Measurements from ENCODE around the gene FLRT2.

Gene FLRT2

DNA sequence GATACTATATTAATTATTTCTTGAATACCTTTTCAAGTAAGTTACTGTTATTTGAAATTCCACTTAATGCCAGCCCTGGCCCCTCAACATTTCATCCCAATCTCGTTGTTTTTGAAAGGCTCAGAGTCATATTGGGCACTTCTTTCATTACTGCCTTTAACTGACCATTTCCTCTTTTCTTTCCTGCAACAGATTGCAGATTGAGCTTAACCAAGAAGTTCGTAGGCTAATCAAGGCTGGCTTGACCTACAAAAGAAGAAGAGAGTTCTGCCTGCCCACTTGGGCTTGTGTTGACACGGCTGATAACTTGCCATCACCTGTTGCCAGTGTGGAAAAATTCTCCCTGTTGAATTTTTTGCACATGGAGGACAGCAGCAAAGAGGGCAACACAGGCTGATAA, 91.0 kb downstream of the FLRT2 start:
- Histone ChIP-seq H3K4me3 (ENCODE audit: low read length) (no peak overlapping the region), H3K36me3 (ENCODE audit: insufficient read depth, low read length) (peaks cover 4% of the 10 kb centered on the region), H3K27me3 (ENCODE audit: control insufficient read depth, insufficient read depth, low read length) (no peaks in the 10 kb centered on the region), H3K9ac (ENCODE audit: low read depth, low read length) (no peak overlapping the region), H3K9me3 (replicated peaks; ENCODE audit: low read length) (no peaks in the 10 kb centered on the region), H3K4me2 (ENCODE audit: low read length) (no peak overlapping the region), H3K4me1 (ENCODE audit: control insufficient read depth, insufficient read depth, low read length) (no peaks in the 10 kb centered on the region)

DNA sequence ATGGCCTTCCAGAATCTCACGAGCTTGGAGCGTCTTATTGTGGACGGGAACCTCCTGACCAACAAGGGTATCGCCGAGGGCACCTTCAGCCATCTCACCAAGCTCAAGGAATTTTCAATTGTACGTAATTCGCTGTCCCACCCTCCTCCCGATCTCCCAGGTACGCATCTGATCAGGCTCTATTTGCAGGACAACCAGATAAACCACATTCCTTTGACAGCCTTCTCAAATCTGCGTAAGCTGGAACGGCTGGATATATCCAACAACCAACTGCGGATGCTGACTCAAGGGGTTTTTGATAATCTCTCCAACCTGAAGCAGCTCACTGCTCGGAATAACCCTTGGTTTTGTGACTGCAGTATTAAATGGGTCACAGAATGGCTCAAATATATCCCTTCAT, 92.2 kb downstream of the FLRT2 start:
- Histone ChIP-seq H3K27me3 (ENCODE audit: control insufficient read depth, insufficient read depth, low read length) (no peaks in the 10 kb centered on the region), H3K4me3 (ENCODE audit: low read length) (no peak overlapping the region), H3K9ac (ENCODE audit: low read depth, low read length) (no peak overlapping the region), H3K9me3 (replicated peaks; ENCODE audit: low read length) (no peaks in the 10 kb centered on the region), H3K4me2 (ENCODE audit: low read length) (no peak overlapping the region), H3K36me3 (ENCODE audit: insufficient read depth, low read length) (peaks cover 4% of the 10 kb centered on the region), H3K4me1 (ENCODE audit: control insufficient read depth, insufficient read depth, low read length) (no peaks in the 10 kb centered on the region)

DNA sequence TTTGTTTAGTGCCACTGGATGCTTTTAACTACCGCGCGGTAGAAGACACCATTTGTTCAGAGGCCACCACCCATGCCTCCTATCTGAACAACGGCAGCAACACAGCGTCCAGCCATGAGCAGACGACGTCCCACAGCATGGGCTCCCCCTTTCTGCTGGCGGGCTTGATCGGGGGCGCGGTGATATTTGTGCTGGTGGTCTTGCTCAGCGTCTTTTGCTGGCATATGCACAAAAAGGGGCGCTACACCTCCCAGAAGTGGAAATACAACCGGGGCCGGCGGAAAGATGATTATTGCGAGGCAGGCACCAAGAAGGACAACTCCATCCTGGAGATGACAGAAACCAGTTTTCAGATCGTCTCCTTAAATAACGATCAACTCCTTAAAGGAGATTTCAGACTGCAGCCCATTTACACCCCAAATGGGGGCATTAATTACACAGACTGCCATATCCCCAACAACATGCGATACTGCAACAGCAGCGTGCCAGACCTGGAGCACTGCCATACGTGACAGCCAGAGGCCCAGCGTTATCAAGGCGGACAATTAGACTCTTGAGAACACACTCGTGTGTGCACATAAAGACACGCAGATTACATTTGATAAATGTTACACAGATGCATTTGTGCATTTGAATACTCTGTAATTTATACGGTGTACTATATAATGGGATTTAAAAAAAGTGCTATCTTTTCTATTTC, 93.2 kb downstream of the FLRT2 start:
- no peaks in the 10 kb centered on the region for H3K27me3 ChIP-seq (ENCODE audit: control insufficient read depth, insufficient read depth, low read length)

GRCh38 chr14:85625925-85626585, 96.1 kb downstream of the FLRT2 start:
- no peak overlapping the region for H3K4me3 ChIP-seq (ENCODE audit: low read length)
- no peak overlapping the region for H3K9ac ChIP-seq (ENCODE audit: low read depth, low read length)
- no peaks in the 10 kb centered on the region for H3K4me1 ChIP-seq (ENCODE audit: control insufficient read depth, insufficient read depth, low read length)
- no peak overlapping the region for H3K4me2 ChIP-seq (ENCODE audit: low read length)
- no peaks in the 10 kb centered on the region for H3K27me3 ChIP-seq (ENCODE audit: control insufficient read depth, insufficient read depth, low read length)
- peaks cover 4% of the 10 kb centered on the region for H3K36me3 ChIP-seq (ENCODE audit: insufficient read depth, low read length)
- no peaks in the 10 kb centered on the region for H3K9me3 ChIP-seq (replicated peaks; ENCODE audit: low read length)

More for the DNA sequence above, 93.2 kb downstream of the FLRT2 start:
- Histone ChIP-seq H3K4me2 (ENCODE audit: low read length) (no peak overlapping the region), H3K9me3 (replicated peaks; ENCODE audit: low read length) (no peaks in the 10 kb centered on the region), H3K4me1 (ENCODE audit: control insufficient read depth, insufficient read depth, low read length) (no peaks in the 10 kb centered on the region), H3K9ac (ENCODE audit: low read depth, low read length) (no peak overlapping the region), H3K4me3 (ENCODE audit: low read length) (no peak overlapping the region), H3K36me3 (ENCODE audit: insufficient read depth, low read length) (peaks cover 4% of the 10 kb centered on the region)

- Histone ChIP-seq H3K4me2 (ENCODE audit: low read length) (no peak overlapping the region), H3K27me3 (ENCODE audit: control insufficient read depth, insufficient read depth, low read length) (no peaks in the 10 kb centered on the region), H3K4me1 (ENCODE audit: control insufficient read depth, insufficient read depth, low read length) (no peaks in the 10 kb centered on the region), H3K4me3 (ENCODE audit: low read length) (no peak overlapping the region), H3K9ac (ENCODE audit: low read depth, low read length) (no peak overlapping the region), H3K9me3 (replicated peaks; ENCODE audit: low read length) (no peaks in the 10 kb centered on the region), H3K36me3 (ENCODE audit: insufficient read depth, low read length) (no peaks in the 10 kb centered on the region)
Observed at GRCh38 chr14:85634205-85634604, 104.3 kb downstream of the FLRT2 start.

DNA sequence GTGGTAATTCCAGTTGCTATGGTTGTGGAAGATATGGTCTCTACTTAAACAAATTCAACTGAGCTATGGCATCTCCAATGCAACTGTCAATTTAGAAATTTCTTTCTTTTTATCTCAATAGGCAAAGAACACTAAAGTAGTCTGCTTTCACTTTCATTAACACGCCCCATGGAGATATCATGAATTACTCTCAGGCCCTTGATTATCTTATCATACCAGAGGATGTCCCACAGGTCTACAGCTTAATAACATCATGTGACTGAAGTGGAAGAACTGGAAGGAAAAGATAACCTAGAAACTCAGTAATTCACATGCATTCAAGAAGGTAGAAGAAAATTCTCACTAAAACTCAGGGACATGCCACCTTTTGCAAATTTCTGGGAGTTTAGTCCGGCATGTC, 114.3 kb downstream of the FLRT2 start:
- Histone ChIP-seq H3K36me3 (ENCODE audit: insufficient read depth, low read length) (no peaks in the 10 kb centered on the region), H3K4me2 (ENCODE audit: low read length) (no peak overlapping the region), H3K9ac (ENCODE audit: low read depth, low read length) (no peak overlapping the region), H3K9me3 (replicated peaks; ENCODE audit: low read length) (no peaks in the 10 kb centered on the region), H3K27me3 (ENCODE audit: control insufficient read depth, insufficient read depth, low read length) (no peaks in the 10 kb centered on the region), H3K4me3 (ENCODE audit: low read length) (no peak overlapping the region), H3K4me1 (ENCODE audit: control insufficient read depth, insufficient read depth, low read length) (no peaks in the 10 kb centered on the region)

DNA sequence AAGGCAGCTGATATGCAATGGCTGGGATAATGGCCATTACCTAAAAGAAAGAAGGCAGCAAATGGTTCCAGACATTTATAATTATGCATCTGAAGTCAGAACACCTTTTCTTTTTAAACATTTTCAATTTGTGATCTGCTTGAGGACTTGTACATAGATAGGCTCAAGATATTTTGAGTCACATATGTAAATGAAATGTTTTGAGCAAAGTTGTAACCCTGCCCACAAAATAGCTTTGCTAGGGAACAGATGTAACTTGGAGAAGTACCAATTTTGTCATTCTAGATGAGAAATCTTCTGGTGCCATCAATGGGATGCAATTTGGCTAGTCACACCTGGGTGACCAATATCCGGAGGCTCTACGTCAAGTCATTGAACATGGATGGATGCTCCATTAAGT, 123.1 kb downstream of the FLRT2 start:
- Histone ChIP-seq H3K27me3 (ENCODE audit: control insufficient read depth, insufficient read depth, low read length) (no peaks in the 10 kb centered on the region), H3K36me3 (ENCODE audit: insufficient read depth, low read length) (no peaks in the 10 kb centered on the region), H3K4me1 (ENCODE audit: control insufficient read depth, insufficient read depth, low read length) (no peaks in the 10 kb centered on the region), H3K4me2 (ENCODE audit: low read length) (no peak overlapping the region), H3K4me3 (ENCODE audit: low read length) (no peak overlapping the region), H3K9me3 (replicated peaks; ENCODE audit: low read length) (no peaks in the 10 kb centered on the region), H3K9ac (ENCODE audit: low read depth, low read length) (no peak overlapping the region)

GRCh38 chr14:85660243-85660922, 130.4 kb downstream of the FLRT2 start:
- Histone ChIP-seq H3K4me2 (ENCODE audit: low read length) (no peak overlapping the region), H3K27me3 (ENCODE audit: control insufficient read depth, insufficient read depth, low read length) (peaks cover 3% of the 10 kb centered on the region), H3K4me3 (ENCODE audit: low read length) (no peak overlapping the region), H3K9me3 (replicated peaks; ENCODE audit: low read length) (no peaks in the 10 kb centered on the region), H3K36me3 (ENCODE audit: insufficient read depth, low read length) (no peaks in the 10 kb centered on the region), H3K9ac (ENCODE audit: low read depth, low read length) (no peak overlapping the region), H3K4me1 (ENCODE audit: control insufficient read depth, insufficient read depth, low read length) (no peaks in the 10 kb centered on the region)

DNA sequence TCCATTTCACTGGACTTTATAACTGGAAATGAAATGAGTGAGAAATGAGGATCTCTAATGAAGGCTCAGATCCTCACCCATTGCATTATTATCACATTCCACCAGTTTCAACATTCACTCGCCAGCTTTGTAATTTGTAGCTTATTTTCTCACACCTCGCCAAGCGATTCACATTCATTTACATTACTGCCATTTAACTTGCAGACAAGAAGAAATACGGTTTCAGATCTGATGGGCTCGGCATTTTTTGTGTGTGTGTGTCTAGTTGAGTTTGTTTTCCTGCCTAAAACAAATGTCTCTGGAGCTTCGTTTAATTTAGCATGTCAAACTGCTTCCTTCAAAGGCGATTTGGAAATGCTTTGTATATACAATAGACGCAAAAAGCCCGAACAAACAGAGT, 132.2 kb downstream of the FLRT2 start:
- Histone ChIP-seq H3K4me2 (ENCODE audit: low read length) (no peak overlapping the region), H3K27me3 (ENCODE audit: control insufficient read depth, insufficient read depth, low read length) (peaks cover 3% of the 10 kb centered on the region), H3K9me3 (replicated peaks; ENCODE audit: low read length) (no peaks in the 10 kb centered on the region), H3K4me3 (ENCODE audit: low read length) (no peak overlapping the region), H3K9ac (ENCODE audit: low read depth, low read length) (no peak overlapping the region), H3K4me1 (ENCODE audit: control insufficient read depth, insufficient read depth, low read length) (no peaks in the 10 kb centered on the region), H3K36me3 (ENCODE audit: insufficient read depth, low read length) (no peaks in the 10 kb centered on the region)

- Histone ChIP-seq H3K9ac (ENCODE audit: low read depth, low read length) (no peak overlapping the region), H3K36me3 (ENCODE audit: insufficient read depth, low read length) (no peaks in the 10 kb centered on the region), H3K4me3 (ENCODE audit: low read length) (no peak overlapping the region)
Observed at GRCh38 chr14:85663256-85663655, 133.3 kb downstream of the FLRT2 start.

DNA sequence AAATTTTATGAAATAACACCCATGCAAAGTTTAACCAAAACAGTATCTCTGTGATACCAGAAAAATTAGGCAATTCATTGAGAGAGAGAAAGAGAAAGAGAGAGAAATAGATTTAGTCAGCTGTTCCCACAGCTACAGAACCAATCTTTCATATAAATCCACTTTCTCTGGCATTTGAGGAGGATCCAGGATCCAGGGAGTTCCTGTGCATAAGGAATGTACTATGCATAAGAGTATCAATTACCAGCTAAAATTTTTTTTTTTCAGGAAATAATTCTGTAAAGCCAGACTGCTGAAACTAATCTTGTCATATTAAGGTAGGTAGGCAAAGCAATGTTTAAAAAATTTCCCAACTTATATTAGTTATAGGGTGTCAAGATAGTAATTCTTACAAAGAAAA, 133.7 kb downstream of the FLRT2 start:
- no peak overlapping the region for H3K4me3 ChIP-seq (ENCODE audit: low read length)
- peaks cover 3% of the 10 kb centered on the region for H3K27me3 ChIP-seq (ENCODE audit: control insufficient read depth, insufficient read depth, low read length)

More at GRCh38 chr14:85663256-85663655, 133.3 kb downstream of the FLRT2 start:
- Histone ChIP-seq H3K4me1 (ENCODE audit: control insufficient read depth, insufficient read depth, low read length) (no peaks in the 10 kb centered on the region), H3K27me3 (ENCODE audit: control insufficient read depth, insufficient read depth, low read length) (peaks cover 3% of the 10 kb centered on the region), H3K4me2 (ENCODE audit: low read length) (no peak overlapping the region), H3K9me3 (replicated peaks; ENCODE audit: low read length) (no peaks in the 10 kb centered on the region)

More for the DNA sequence above, 133.7 kb downstream of the FLRT2 start:
- no peak overlapping the region for H3K9ac ChIP-seq (ENCODE audit: low read depth, low read length)
- H3K9me3 ChIP-seq (replicated peaks; ENCODE audit: low read length) = no peaks in the 10 kb centered on the region
- H3K4me1 ChIP-seq (ENCODE audit: control insufficient read depth, insufficient read depth, low read length) = no peaks in the 10 kb centered on the region
- no peaks in the 10 kb centered on the region for H3K36me3 ChIP-seq (ENCODE audit: insufficient read depth, low read length)
- H3K4me2 ChIP-seq (ENCODE audit: low read length) = no peak overlapping the region
